Measurements from ENCODE around the gene PPP1R2C.

Gene PPP1R2C

DNA sequence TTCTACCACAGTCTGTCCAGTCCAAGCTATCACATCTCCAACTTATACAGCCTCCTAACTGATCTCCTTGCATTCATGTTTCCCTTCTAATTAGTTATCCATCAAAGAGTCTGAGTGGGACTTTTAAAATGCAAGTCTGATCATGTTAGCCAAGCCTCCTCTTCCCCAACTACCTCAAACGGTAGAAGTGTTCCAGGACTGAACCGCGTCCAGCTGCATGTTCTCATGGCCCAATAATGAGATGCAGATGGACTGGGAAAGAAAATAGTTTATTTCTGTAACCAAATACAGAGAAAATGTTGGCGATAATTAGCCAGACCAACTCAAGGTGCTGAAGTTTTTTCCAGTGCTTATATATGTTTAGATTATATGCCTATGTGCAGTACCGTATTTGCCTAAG lies 46.6 kb upstream of the PPP1R2C start:
- no peak overlapping the region for H3K27ac ChIP-seq (ENCODE audit: extremely low read depth, low read depth, low read length)
- TF ChIP-seq ZNF114 (tag by site-specific recombination; IDR thresholded peaks at IDR 0.05) (no peak), ZNF660 (tag by site-specific recombination; IDR thresholded peaks at IDR 0.05) (no peak), ZNF560 (tag by site-specific recombination; IDR thresholded peaks at IDR 0.05; ENCODE audit: borderline replicate concordance) (no peak), ZNF777 (tag by site-specific recombination; IDR thresholded peaks at IDR 0.05; ENCODE audit: borderline replicate concordance) (no peak), ZNF174 (tag by site-specific recombination; IDR thresholded peaks at IDR 0.05) (no peak), ZBTB21 (tag by site-specific recombination; IDR thresholded peaks at IDR 0.05) (no peak), HOXC10 (CRISPR knock-in tag; IDR thresholded peaks at IDR 0.05) (no peak), ZNF747 (tag by site-specific recombination; IDR thresholded peaks at IDR 0.05) (no peak), ZFP3 (tag by site-specific recombination; IDR thresholded peaks at IDR 0.05; ENCODE audit: low read depth) (no peak), SALL2 (tag by site-specific recombination; IDR thresholded peaks at IDR 0.05; ENCODE audit: borderline replicate concordance) (no peak), ZFHX2 (tag by site-specific recombination; conservative IDR thresholded peaks at IDR 0.05) (no peak), ZNF274 (IDR thresholded peaks at IDR 0.05; ENCODE audit: low read length) (no peak), ZNF274 (tag by site-specific recombination; IDR thresholded peaks at IDR 0.05; ENCODE audit: borderline replicate concordance) (no peak)
- TF ChIP-seq, protein P1, sequence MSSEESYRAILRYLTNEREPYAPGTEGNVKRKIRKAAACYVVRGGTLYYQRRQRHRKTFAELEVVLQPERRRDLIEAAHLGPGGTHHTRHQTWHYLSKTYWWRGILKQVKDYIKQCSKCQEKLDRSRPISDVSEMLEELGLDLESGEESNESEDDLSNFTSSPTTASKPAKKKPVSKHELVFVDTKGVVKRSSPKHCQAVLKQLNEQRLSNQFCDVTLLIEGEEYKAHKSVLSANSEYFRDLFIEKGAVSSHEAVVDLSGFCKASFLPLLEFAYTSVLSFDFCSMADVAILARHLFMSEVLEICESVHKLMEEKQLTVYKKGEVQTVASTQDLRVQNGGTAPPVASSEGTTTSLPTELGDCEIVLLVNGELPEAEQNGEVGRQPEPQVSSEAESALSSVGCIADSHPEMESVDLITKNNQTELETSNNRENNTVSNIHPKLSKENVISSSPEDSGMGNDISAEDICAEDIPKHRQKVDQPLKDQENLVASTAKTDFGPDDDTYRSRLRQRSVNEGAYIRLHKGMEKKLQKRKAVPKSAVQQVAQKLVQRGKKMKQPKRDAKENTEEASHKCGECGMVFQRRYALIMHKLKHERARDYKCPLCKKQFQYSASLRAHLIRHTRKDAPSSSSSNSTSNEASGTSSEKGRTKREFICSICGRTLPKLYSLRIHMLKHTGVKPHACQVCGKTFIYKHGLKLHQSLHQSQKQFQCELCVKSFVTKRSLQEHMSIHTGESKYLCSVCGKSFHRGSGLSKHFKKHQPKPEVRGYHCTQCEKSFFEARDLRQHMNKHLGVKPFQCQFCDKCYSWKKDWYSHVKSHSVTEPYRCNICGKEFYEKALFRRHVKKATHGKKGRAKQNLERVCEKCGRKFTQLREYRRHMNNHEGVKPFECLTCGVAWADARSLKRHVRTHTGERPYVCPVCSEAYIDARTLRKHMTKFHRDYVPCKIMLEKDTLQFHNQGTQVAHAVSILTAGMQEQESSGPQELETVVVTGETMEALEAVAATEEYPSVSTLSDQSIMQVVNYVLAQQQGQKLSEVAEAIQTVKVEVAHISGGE (tag by site-specific recombination; conservative IDR thresholded peaks at IDR 0.05; ENCODE audit: low read depth), result no peak
- TF ChIP-seq, protein P2, sequence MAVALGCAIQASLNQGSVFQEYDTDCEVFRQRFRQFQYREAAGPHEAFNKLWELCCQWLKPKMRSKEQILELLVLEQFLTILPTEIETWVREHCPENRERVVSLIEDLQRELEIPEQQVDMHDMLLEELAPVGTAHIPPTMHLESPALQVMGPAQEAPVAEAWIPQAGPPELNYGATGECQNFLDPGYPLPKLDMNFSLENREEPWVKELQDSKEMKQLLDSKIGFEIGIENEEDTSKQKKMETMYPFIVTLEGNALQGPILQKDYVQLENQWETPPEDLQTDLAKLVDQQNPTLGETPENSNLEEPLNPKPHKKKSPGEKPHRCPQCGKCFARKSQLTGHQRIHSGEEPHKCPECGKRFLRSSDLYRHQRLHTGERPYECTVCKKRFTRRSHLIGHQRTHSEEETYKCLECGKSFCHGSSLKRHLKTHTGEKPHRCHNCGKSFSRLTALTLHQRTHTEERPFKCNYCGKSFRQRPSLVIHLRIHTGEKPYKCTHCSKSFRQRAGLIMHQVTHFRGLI (tag by site-specific recombination; IDR thresholded peaks at IDR 0.05), result no peak
- TF ChIP-seq, protein P3, sequence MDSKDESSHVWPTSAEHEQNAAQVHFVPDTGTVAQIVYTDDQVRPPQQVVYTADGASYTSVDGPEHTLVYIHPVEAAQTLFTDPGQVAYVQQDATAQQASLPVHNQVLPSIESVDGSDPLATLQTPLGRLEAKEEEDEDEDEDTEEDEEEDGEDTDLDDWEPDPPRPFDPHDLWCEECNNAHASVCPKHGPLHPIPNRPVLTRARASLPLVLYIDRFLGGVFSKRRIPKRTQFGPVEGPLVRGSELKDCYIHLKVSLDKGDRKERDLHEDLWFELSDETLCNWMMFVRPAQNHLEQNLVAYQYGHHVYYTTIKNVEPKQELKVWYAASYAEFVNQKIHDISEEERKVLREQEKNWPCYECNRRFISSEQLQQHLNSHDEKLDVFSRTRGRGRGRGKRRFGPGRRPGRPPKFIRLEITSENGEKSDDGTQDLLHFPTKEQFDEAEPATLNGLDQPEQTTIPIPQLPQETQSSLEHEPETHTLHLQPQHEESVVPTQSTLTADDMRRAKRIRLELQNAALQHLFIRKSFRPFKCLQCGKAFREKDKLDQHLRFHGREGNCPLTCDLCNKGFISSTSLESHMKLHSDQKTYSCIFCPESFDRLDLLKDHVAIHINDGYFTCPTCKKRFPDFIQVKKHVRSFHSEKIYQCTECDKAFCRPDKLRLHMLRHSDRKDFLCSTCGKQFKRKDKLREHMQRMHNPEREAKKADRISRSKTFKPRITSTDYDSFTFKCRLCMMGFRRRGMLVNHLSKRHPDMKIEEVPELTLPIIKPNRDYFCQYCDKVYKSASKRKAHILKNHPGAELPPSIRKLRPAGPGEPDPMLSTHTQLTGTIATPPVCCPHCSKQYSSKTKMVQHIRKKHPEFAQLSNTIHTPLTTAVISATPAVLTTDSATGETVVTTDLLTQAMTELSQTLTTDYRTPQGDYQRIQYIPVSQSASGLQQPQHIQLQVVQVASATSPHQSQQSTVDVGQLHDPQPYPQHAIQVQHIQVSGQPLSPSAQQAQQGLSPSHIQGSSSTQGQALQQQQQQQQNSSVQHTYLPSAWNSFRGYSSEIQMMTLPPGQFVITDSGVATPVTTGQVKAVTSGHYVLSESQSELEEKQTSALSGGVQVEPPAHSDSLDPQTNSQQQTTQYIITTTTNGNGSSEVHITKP (tag by site-specific recombination; IDR thresholded peaks at IDR 0.05), result no peak
- TF ChIP-seq, protein P4, sequence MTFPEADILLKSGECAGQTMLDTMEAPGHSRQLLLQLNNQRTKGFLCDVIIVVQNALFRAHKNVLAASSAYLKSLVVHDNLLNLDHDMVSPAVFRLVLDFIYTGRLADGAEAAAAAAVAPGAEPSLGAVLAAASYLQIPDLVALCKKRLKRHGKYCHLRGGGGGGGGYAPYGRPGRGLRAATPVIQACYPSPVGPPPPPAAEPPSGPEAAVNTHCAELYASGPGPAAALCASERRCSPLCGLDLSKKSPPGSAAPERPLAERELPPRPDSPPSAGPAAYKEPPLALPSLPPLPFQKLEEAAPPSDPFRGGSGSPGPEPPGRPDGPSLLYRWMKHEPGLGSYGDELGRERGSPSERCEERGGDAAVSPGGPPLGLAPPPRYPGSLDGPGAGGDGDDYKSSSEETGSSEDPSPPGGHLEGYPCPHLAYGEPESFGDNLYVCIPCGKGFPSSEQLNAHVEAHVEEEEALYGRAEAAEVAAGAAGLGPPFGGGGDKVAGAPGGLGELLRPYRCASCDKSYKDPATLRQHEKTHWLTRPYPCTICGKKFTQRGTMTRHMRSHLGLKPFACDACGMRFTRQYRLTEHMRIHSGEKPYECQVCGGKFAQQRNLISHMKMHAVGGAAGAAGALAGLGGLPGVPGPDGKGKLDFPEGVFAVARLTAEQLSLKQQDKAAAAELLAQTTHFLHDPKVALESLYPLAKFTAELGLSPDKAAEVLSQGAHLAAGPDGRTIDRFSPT (tag by site-specific recombination; IDR thresholded peaks at IDR 0.05), result no peak
- H3K4me3 ChIP-seq (ENCODE audit: low read depth, low read length), result no peak overlapping the region
- POLR2A ChIA-PET, result no interaction called here
- CTCF ChIA-PET, result interaction anchor here (0.6 kb wide), 1 partner anchor 442 kb away, joined by 3 read pairs; no protein-coding TSS in a partner anchor
- no peaks in the 10 kb centered on the region for H3K9me3 ChIP-seq (ENCODE audit: control insufficient read depth, insufficient read depth, low read depth, low read length)
- H3K36me3 ChIP-seq (ENCODE audit: control insufficient read depth in 2 of 2, insufficient read depth in 1 of 2, low read length in 2 of 2), result no peaks in the 10 kb centered on the region
- no peaks in the 10 kb centered on the region for H3K4me1 ChIP-seq (ENCODE audit: control insufficient read depth, insufficient read depth, low read length)

Data from HEK293 (cell line).